ENCODE results near the gene OGFR. TPM values are rescaled to one million over a fixed set of nuclear protein-coding genes. Genes with fewer than 3 reads are reported as not detected.
"Not testable (repeated sequence)": the region's sequence is repeated elsewhere in the genome, so short reads cannot be mapped to it uniquely, and the experiment has no call there.

The OGFR gene
- total RNA-seq, 6 experiments from 2014 or later: 40.7 to 48.1 (median 47.0) TPM

- Histone ChIP-seq H3K4me3 (no peak overlapping the region), H3K27ac (no peak overlapping the region), H3K9me3 (no peaks in the 10 kb centered on the region), H3K36me3 (no peaks in the 10 kb centered on the region), H3K4me1 (no peaks in the 10 kb centered on the region), H3K27me3 (no peaks in the 10 kb centered on the region)
- intact Hi-C loops (cut with DNase I): no loop called here
- TF ChIP-seq, protein P1, sequence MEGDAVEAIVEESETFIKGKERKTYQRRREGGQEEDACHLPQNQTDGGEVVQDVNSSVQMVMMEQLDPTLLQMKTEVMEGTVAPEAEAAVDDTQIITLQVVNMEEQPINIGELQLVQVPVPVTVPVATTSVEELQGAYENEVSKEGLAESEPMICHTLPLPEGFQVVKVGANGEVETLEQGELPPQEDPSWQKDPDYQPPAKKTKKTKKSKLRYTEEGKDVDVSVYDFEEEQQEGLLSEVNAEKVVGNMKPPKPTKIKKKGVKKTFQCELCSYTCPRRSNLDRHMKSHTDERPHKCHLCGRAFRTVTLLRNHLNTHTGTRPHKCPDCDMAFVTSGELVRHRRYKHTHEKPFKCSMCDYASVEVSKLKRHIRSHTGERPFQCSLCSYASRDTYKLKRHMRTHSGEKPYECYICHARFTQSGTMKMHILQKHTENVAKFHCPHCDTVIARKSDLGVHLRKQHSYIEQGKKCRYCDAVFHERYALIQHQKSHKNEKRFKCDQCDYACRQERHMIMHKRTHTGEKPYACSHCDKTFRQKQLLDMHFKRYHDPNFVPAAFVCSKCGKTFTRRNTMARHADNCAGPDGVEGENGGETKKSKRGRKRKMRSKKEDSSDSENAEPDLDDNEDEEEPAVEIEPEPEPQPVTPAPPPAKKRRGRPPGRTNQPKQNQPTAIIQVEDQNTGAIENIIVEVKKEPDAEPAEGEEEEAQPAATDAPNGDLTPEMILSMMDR (IDR thresholded peaks at IDR 0.05): no peak
- no peak for TF ChIP-seq POLR2A (IDR thresholded peaks at IDR 0.05)
- ATAC-seq (no peak), DNase-seq (no peak)
- 90% methylated on average over 4 of the region's 7 CpGs for WGBS (ENCODE audit: insufficient coverage, low coverage, low lambda C conversion rate, missing lambda C conversion rate)
These were observed 39.5 kb downstream of the OGFR start for GRCh38 chr20:62844182-62844581.

- Histone ChIP-seq H3K27ac (no peak overlapping the region), H3K4me3 (no peak overlapping the region), H3K9me3 (no peaks in the 10 kb centered on the region), H3K27me3 (no peaks in the 10 kb centered on the region), H3K36me3 (no peaks in the 10 kb centered on the region), H3K4me1 (no peaks in the 10 kb centered on the region)
- no peak for TF ChIP-seq POLR2A (IDR thresholded peaks at IDR 0.05)
- TF ChIP-seq, protein P1 (IDR thresholded peaks at IDR 0.05): no peak
- intact Hi-C loops (cut with DNase I): no loop called here
- DNase-seq (no peak), ATAC-seq (no peak)
- 90% methylated on average over 15 of the region's 16 CpGs for WGBS (ENCODE audit: insufficient coverage, low coverage, low lambda C conversion rate, missing lambda C conversion rate)
These were observed 41.0 kb downstream of the OGFR start for GRCh38 chr20:62845416-62846160.

- ATAC-seq (no peak), DNase-seq (no peak)
- Histone ChIP-seq H3K36me3 (no peaks in the 10 kb centered on the region), H3K4me1 (no peaks in the 10 kb centered on the region), H3K4me3 (no peak overlapping the region), H3K9me3 (no peaks in the 10 kb centered on the region), H3K27me3 (no peaks in the 10 kb centered on the region), H3K27ac (no peak overlapping the region)
- TF ChIP-seq POLR2A (IDR thresholded peaks at IDR 0.05): no peak
- TF ChIP-seq, protein P1 (IDR thresholded peaks at IDR 0.05): no peak
- intact Hi-C loops (cut with DNase I): no loop called here
- WGBS (ENCODE audit: insufficient coverage, low coverage, low lambda C conversion rate, missing lambda C conversion rate): 94% methylated on average over 19 of the region's 19 CpGs
These were observed 41.7 kb downstream of the OGFR start for GRCh38 chr20:62846166-62846890.

- H3K27ac ChIP-seq; H3K9me3 ChIP-seq; H3K27me3 ChIP-seq; ATAC-seq; DNase-seq; H3K36me3 ChIP-seq; intact Hi-C loops (cut with DNase I); H3K4me3 ChIP-seq; H3K4me1 ChIP-seq: not testable (repeated sequence)
- 96% methylated on average over 7 of the region's 7 CpGs for WGBS (ENCODE audit: insufficient coverage, low coverage, low lambda C conversion rate, missing lambda C conversion rate)
These were observed 44.3 kb downstream of the OGFR start for GRCh38 chr20:62848917-62849316.

- intact Hi-C loops (cut with DNase I): no loop called here
- Histone ChIP-seq H3K36me3 (no peaks in the 10 kb centered on the region), H3K4me3 (no peak overlapping the region), H3K4me1 (no peaks in the 10 kb centered on the region), H3K9me3 (no peaks in the 10 kb centered on the region), H3K27ac (no peak overlapping the region), H3K27me3 (no peaks in the 10 kb centered on the region)
- TF ChIP-seq, protein P1 (IDR thresholded peaks at IDR 0.05): no peak
- no peak for TF ChIP-seq POLR2A (IDR thresholded peaks at IDR 0.05)
- ATAC-seq (no peak), DNase-seq (no peak)
These were observed 44.8 kb downstream of the OGFR start for GRCh38 chr20:62849431-62849830.
